GM18873 (cell line): Measurements from ENCODE around the gene DUS2.

Experiments
- ATAC-seq: cut with Tn5 transposase; IDR thresholded peaks from one replicate; pipeline ENCODE4 v1.9.1; 2021; ENCODE audit warnings: mild to moderate bottlenecking, moderate library complexity, moderate number of reproducible peaks; ENCODE audit not compliant: unreplicated experiment, low FRiP score

The DUS2 gene

DNA sequence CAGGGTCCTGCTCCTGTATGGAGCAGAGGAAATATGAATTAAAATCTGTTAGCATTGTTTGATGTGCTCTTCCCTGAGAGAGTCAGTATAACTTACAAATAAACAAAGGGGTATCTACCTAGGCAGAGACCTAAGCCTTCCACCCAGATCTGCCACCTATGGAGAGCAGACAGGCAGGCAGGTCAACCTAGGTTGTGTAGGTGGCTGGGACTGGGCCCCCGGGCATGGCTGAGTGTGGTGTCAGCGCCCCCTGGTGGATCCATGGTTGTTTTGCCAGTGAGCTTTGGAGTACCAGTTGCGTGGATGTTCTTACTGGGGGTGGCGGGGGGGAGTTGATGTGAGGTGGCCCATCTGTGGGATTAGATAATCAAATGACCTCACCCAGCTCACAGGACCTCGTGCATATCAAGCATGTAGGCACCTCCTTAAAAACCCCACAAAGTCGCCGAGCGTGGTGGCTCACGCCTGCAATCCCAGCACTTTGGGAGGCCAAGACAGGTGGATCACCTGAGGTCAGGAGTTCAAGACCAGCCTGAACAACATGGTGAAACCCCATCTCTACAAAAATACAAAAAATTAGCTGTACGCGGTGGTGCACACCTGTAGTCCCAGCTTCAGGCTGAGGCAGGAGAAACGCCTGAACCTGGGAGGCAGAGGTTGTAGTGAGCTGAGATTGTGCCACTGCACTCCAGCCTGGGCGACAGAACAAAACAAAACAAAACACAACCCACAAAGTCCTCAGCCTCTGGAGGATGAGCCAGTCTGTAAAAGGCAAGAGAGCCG, 17.6 kb downstream of the DUS2 start:
- no peak for ATAC-seq

GRCh38 chr16:68041783-68042182, 18.7 kb downstream of the DUS2 start:
- no peak for ATAC-seq

- ATAC-seq, result no peak
Measured at GRCh38 chr16:68046106-68046505, 23.0 kb downstream of the DUS2 start.

- no peak for ATAC-seq
Measured at GRCh38 chr16:68047987-68048386, 24.9 kb downstream of the DUS2 start.

- ATAC-seq, result no peak
Measured at GRCh38 chr16:68049449-68049848, 26.4 kb downstream of the DUS2 start.

DNA sequence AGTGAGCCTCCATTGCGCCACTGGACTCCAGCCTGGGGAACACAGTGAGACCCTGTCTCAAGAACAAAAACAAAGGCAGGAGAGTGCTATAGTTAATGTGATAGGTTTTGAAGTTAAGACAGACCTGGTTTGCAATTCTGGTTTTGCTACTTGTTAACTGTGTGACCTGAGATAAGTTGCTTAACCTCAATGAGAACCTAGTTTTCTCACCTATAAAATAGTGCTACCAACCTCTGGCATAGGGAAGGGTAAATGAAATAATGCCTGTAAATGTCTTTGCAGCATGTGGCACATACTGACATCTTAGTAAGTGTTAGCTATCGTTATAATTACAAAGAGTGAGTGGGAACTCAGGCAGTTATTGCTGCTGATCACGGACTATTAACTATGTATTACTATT, 32.3 kb downstream of the DUS2 start:
- no peak for ATAC-seq

DNA sequence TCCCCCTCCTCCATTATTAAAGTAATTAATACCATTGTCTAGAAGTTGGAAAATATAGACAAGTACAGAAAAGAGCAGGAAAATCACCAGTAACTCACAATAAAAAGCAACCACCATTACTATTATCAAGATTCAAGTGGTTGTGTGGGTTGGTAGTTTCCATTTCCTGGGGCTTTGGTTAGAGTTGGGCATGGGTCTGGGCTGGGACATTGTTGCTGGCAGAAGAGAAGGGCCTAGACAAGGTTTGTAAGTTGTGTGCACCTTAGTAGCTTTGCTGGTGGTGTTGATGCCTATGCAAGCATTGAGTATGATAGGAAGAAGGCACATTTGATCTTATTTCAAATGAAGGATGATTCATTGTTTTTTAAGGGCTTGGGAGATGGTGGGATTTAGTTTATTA, 36.7 kb downstream of the DUS2 start:
- ATAC-seq, result no peak

- ATAC-seq, result no peak
Measured at GRCh38 chr16:68061396-68061795, 38.3 kb downstream of the DUS2 start.

- ATAC-seq, result no peak
Measured at GRCh38 chr16:68062910-68063393, 39.9 kb downstream of the DUS2 start.

DNA sequence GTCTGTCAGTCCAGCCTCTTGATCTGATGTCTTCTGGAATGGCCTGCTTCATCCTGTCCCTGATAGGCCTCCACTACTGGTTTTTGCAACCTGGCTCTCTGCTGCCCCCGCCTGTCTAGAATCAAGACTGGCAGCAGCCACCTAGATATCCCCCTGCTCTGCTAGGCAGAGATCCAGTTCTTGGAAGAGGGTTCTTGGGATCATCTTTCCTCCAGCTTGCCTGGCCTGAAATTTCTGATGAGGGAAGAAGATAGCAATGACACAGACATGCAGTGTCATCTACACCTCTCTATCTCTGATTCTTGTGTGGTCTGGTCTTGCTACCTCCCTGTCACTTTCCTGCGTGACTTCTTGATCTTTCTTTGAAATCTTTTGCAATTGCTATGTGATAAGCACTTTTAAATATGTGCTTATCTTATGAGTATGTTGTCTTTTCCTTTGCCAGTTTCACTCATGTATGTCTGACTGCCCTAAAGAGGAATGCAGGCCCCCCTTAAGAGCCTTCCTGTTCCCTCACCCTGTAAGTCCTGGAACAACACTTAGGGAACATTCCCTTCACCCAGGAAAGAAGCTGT, 41.8 kb downstream of the DUS2 start:
- ATAC-seq, result no peak

DNA sequence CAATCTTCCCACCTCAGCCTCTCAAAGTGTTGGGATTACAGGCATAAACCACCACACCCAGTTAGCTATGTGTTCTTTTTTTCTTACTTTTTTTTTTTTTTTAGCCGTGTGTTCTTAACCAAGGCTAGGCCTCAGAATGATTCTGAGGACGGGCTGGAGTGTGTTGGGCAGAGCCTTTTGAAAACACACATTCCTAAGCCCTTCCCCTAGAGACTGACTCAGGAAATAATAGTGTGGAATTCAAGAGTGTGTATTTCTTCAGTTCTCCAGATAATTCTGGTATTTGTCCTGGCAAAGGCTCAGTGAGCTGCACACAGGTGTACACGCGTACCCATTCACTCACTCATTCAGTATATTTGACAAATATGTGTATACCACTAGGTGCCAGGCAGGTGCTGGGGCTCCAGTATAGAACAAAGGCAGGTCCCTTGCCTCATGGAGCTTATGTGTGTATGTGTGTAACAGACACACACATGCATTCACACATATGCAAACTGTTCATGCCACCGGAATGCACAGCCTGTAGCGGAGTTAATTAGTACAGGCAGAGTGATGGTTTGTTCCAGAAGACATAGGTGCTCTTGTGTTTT, 42.7 kb downstream of the DUS2 start:
- no peak for ATAC-seq

DNA sequence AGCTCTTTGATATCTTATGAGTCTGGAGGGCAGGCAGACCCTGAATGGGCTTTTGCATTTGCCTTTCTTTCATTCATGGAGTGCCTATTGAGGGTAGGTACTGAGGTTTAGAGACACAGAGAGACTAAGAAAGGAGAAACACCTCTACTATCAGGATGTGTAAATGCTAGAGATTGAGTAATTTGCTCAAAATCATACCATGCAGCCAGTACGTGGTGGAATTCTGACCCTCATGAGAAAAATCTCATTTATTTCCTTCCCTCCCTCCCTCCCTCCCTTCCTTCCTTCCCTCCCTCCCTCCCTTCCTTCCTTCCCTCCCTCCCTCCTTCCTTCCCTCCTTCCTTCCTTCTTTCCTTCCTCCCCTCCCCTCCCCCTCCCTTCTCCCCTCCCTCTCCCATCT, 43.7 kb downstream of the DUS2 start:
- no peak for ATAC-seq

GRCh38 chr16:68068926-68069325, 45.8 kb downstream of the DUS2 start:
- no peak for ATAC-seq

GRCh38 chr16:68069511-68070248, 46.6 kb downstream of the DUS2 start:
- no peak for ATAC-seq

DNA sequence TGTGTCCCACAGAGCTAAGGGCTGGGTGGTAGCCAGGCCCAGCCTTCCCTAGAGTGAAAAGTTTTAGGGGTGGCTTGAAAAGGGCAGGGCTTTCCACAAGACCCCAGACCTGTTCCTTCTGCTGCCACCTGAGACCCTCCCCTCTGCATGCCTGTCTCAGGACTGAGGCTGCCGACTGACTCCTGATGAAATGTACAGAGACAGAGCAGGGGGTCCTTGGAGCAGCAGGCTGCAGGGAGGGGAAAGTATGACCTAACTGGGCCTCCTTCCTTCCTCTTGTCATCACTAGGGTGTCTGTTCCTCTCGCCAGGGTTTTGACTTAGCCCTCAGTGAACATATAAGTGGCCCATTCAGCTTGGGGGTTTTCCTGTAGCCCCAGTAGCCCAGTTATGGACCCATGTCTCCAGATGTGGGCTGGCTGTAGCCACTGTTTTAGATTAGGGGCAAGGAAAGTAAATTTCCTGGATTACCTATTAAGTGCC, 47.2 kb downstream of the DUS2 start:
- no peak for ATAC-seq

DNA sequence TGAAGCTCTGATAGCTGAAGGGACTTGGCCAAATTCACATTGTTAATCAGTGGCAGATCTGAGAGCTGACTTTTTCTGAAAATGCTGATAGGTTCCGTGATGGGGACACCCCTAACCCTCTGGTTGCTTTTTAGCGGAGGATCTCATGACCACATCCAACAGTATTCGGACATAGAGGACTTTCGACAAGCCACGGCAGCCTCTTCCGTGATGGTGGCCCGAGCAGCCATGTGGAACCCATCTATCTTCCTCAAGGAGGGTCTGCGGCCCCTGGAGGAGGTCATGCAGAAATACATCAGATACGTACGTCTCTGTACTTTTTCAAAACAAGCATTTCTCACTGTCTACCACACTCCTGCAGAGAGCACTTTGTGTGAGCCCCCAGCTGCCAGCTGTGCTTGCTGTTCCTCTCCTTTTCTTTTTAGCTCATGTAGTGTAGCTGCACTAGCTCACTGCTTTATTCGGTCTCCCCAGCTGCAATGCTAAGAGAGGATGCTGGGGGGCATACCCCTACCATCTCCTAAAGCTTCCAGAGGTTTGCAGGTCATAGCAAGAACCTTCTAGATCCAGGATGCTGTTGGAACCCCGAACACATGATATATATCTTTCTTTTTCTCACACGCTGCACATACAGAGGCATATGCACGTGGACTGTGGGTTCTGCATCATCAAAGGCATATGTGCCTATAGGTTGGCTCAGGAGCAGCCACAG, 47.9 kb downstream of the DUS2 start:
- ATAC-seq, result no peak

DNA sequence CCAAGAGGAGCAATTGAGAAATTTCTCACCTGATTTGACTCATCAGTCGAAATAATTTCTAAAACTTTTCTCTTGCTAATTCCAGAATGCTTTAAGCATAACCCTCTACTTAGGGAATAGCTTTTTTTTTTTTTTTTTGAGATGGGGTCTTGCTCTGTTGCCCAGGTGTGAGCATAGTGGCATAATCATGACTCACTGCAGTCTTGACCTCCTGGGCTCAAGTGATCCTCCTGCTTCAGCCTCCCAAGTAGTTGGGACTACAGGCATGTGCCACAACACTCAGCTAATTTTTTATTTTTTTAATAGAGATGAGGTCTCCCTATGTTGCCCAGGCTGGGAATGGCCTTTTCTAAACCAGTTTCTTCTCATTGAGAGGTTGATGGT, 48.4 kb downstream of the DUS2 start:
- no peak for ATAC-seq

DNA sequence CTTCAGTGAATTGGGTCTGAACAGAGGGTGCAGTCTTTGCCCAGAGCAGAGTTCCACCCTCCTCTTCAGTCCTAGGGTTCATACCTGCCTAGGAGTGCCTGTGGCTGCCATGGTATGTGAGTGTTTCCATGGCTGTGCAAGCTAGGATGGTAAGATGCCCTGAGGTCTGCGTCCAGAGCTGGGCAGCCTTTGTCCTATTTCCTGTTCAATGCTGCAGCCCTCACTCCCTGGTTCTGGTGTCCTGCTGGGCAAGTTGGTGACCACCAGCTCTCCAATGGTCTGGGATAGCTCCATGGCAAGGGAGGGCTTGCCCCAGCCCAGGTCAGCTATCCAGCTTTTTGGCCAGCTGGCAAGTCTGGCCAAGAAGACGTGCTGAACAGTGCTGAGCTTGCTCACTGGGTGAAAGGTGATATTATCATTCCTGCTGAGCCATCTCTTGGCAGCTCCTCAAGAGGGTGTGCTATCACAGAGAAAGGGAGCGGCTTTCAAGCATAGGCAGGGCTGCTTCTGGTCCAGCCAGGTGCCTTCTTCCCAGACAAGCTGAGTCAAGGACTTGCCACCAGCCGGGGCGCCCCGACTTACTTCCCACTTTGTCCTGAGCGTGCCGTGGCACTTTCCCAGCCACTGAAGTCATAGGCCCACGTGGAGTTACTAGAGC, 49.1 kb downstream of the DUS2 start:
- ATAC-seq, result no peak

GRCh38 chr16:68073902-68074760, 51.0 kb downstream of the DUS2 start:
- ATAC-seq, result peak; percentile 6
